ENCODE measurements around the gene SNX18. TPM values are rescaled to one million over a fixed set of nuclear protein-coding genes. Genes with fewer than 3 reads are reported as not detected.

The SNX18 gene
- total RNA-seq, 1 donor from 2014 or later = 63.1 TPM

DNA sequence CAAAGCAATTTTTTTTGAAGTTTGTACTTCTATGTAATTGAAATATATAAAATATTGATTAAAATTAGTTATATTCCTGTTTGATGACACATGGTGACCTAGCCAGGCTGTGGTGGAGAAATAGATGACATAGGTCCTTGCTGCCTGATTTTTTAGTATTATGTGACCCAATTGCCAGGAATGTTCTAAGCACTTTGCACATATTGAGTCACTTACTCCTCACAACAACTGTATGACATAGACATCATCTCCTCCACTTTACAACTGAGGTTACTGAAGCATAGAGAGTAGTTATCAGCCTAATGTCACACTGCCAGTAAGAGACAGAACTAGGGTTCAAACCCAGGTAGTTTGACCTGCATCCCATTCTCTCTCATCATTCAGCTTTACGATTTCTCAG is 26.2 kb upstream of the SNX18 start:
- Histone ChIP-seq H3K27ac (no peak overlapping the region), H3K36me3 (no peaks in the 10 kb centered on the region), H3K9me3 (no peaks in the 10 kb centered on the region), H3K27me3 (no peaks in the 10 kb centered on the region), H3K4me1 (no peaks in the 10 kb centered on the region), H3K4me3 (no peak overlapping the region)
- intact Hi-C loops (cut with DNase I) = no loop called here
- DNase-seq (ENCODE audit: extremely low spot score in 2 of 2) = no peak
- TF ChIP-seq, protein P1, sequence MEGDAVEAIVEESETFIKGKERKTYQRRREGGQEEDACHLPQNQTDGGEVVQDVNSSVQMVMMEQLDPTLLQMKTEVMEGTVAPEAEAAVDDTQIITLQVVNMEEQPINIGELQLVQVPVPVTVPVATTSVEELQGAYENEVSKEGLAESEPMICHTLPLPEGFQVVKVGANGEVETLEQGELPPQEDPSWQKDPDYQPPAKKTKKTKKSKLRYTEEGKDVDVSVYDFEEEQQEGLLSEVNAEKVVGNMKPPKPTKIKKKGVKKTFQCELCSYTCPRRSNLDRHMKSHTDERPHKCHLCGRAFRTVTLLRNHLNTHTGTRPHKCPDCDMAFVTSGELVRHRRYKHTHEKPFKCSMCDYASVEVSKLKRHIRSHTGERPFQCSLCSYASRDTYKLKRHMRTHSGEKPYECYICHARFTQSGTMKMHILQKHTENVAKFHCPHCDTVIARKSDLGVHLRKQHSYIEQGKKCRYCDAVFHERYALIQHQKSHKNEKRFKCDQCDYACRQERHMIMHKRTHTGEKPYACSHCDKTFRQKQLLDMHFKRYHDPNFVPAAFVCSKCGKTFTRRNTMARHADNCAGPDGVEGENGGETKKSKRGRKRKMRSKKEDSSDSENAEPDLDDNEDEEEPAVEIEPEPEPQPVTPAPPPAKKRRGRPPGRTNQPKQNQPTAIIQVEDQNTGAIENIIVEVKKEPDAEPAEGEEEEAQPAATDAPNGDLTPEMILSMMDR (IDR thresholded peaks at IDR 0.05) = no peak
- TF ChIP-seq POLR2A (IDR thresholded peaks at IDR 0.05) (no peak), POLR2AphosphoS5 (IDR thresholded peaks at IDR 0.05; ENCODE audit: insufficient read depth in 1 of 2, low read depth in 1 of 2) (no peak)

DNA sequence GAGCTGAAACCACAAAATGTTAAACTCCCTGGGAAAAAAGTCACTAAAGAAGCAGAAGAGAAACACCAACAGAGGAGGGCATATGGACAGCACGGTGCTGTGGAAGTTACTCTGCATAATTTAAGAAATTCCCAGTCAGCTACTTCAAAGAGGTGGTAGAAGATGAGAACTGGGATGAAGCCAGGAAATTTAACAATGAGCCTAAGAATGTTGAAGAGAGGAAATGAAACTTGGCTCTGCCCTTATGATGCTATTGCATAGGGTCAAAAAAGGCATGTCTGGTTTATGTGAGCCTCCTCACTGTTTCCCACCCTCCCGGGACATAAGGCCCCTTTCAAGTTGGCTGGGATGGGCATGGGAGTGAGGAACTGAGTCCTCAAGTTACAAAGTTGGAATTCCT is 25.4 kb upstream of the SNX18 start:
- no peak for DNase-seq (ENCODE audit: extremely low spot score in 2 of 2)
- no peak overlapping the region for H3K27ac ChIP-seq
- no peak for TF ChIP-seq POLR2A (IDR thresholded peaks at IDR 0.05)
- TF ChIP-seq, protein P1 (IDR thresholded peaks at IDR 0.05) = no peak
- TF ChIP-seq POLR2AphosphoS5 (IDR thresholded peaks at IDR 0.05; ENCODE audit: insufficient read depth in 1 of 2, low read depth in 1 of 2) = no peak
- intact Hi-C loops (cut with DNase I) = no loop called here
- no peaks in the 10 kb centered on the region for H3K9me3 ChIP-seq
- no peak overlapping the region for H3K4me3 ChIP-seq
- no peaks in the 10 kb centered on the region for H3K27me3 ChIP-seq
- H3K36me3 ChIP-seq = no peaks in the 10 kb centered on the region
- no peaks in the 10 kb centered on the region for H3K4me1 ChIP-seq

DNA sequence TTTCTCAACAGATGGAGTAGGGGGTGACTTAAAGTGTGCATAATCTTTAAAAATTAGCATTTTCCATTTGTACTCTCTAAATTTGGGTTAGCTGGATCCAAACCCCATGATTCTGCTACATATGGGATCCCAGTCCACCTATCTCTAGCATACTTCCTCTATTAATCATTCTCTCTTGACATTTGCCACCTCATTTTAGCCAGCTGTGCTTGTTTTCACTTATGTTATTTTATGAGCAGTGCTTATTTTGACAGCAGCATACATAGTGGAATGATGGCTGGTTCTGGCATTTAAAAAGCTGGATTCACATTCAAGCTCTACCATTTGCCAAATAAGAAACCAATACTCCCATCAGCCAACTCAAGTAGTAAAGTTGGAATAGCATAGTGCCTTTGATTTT is 22.5 kb upstream of the SNX18 start:
- no peak overlapping the region for H3K27ac ChIP-seq
- H3K4me1 ChIP-seq = no peaks in the 10 kb centered on the region
- no peak overlapping the region for H3K4me3 ChIP-seq
- no peak for DNase-seq (ENCODE audit: extremely low spot score in 2 of 2)
- no peaks in the 10 kb centered on the region for H3K27me3 ChIP-seq
- intact Hi-C loops (cut with DNase I) = no loop called here
- no peaks in the 10 kb centered on the region for H3K36me3 ChIP-seq
- H3K9me3 ChIP-seq = no peaks in the 10 kb centered on the region
- TF ChIP-seq POLR2AphosphoS5 (IDR thresholded peaks at IDR 0.05; ENCODE audit: insufficient read depth in 1 of 2, low read depth in 1 of 2) (no peak), POLR2A (IDR thresholded peaks at IDR 0.05) (no peak)
- TF ChIP-seq, protein P1 (IDR thresholded peaks at IDR 0.05) = no peak

DNA sequence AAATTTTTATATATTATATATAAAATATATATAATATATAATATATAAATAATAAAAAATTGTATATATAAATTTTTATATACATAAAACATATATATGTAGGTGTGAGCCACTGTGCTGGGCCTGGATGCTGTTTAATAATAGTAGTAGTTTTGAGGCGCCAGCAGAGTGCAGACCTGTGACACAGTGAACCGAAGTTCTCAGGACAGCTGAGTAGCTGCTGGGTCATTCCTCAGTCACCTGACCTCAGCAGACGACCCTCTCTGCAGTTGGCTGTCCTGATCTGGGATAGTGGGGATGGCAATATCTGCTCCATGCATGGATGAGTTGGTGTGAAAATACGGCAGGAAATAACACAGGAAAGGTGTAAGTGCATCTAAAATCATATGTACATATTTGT is 3.3 kb upstream of the SNX18 start:
- no peak for TF ChIP-seq POLR2A (IDR thresholded peaks at IDR 0.05)
- TF ChIP-seq, protein P1 (IDR thresholded peaks at IDR 0.05) = no peak
- no peak for TF ChIP-seq POLR2AphosphoS5 (IDR thresholded peaks at IDR 0.05; ENCODE audit: insufficient read depth in 1 of 2, low read depth in 1 of 2)
- no peak for DNase-seq (ENCODE audit: extremely low spot score in 2 of 2)
- Histone ChIP-seq H3K9me3 (no peaks in the 10 kb centered on the region), H3K4me3 (no peak overlapping the region), H3K36me3 (peaks cover 0 to 9% of the 10 kb centered on the region in 2 donors), H3K27ac (no peak overlapping the region), H3K27me3 (no peaks in the 10 kb centered on the region), H3K4me1 (peaks cover 11% of the 10 kb centered on the region)
- intact Hi-C loops (cut with DNase I) = loop anchor here (2.0 to 10.0 kb wide), 2 partner anchors 241 to 333 kb away; no protein-coding TSS in a partner anchor

DNA sequence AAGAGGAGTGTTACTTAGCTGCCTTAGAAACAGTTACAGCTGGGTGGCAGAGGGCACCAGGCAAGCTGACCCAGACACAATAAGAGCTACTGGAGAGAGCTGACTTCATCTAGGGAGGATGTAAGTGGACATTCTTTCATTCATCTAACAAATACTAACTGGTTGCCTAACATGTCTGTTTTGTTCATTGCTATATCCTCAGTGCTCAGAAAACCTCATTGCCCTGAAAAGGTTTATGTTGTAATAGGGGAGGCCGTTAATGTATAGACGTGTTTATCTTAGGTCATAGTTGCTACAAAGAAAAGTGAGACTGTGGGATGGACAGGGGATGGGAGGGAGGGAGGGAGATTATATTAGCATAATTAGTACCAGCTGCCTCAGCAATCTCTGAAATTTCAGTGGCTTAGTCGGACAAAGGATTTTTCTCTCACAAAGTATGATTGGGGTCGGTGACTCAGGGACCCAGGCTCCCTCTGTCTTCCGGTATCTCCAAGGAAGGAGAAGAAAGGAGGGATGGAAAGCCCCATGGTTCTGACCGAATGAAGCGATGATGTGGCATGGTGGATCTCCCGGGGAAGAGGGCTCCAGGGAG is 2.6 kb upstream of the SNX18 start:
- DNase-seq (ENCODE audit: extremely low spot score in 2 of 2) = no peak
- Histone ChIP-seq H3K27ac (no peak overlapping the region), H3K4me1 (peaks cover 14% of the 10 kb centered on the region), H3K9me3 (no peaks in the 10 kb centered on the region), H3K27me3 (no peaks in the 10 kb centered on the region), H3K4me3 (no peak overlapping the region), H3K36me3 (peaks cover 0 to 9% of the 10 kb centered on the region in 2 donors)
- intact Hi-C loops (cut with DNase I) = loop anchor here (2.0 to 10.0 kb wide), 3 partner anchors 240 to 347 kb away; no protein-coding TSS in a partner anchor
- TF ChIP-seq POLR2A (IDR thresholded peaks at IDR 0.05) (no peak), POLR2AphosphoS5 (IDR thresholded peaks at IDR 0.05; ENCODE audit: insufficient read depth in 1 of 2, low read depth in 1 of 2) (no peak)
- TF ChIP-seq, protein P1 (IDR thresholded peaks at IDR 0.05) = no peak

Data from vagina (tissue), 2 donors.